ENCODE data around the gene ITGB7. TPM values are rescaled to one million over a fixed set of nuclear protein-coding genes. Genes with fewer than 3 reads are reported as not detected.

Gene ITGB7
- total and polyA plus RNA-seq, 9 of the 15 experiments (the other 6 are each of a cell fraction or from before 2014, with no cell fraction given) = 0.06 to 2.0 (median 0.67) TPM

DNA sequence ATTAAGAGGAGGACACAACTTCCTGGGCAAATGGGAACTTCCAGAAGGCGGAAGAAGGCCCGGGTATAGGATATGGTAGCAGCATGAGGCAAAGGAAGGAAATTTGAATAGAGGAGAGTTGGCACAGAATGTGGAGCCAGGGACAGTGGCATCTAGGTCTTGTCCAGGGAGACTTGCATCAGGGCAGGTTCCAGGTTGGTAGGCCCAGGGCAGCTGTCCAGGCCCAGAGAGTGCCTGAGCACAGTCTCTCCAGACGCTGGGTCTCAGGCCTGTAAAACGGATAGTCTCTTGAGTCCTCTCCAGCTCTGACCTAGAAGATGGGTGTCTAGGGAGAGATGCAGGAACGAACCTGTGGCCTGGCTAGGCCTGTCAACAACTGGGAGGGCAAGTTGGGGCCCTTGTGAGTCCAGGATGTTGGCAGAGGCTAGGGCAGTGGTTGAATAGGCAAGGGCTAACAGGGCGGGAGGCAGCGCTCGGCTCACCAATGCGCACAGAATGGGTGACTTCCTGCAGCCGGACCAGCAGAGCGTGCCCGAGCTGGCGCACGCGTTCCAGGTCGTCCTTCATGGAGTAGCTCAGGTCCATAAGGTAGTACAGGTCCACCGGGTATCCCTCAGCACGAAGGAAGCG, 9.9 kb downstream of the ITGB7 start:
- Histone ChIP-seq H3K9me3 (replicated peaks; ENCODE audit: control insufficient read depth, insufficient read depth, low read depth, low read length) (no peaks in the 10 kb centered on the region), H3K27ac (ENCODE audit: extremely low read depth, low read depth, low read length) (no peak overlapping the region), H3K27me3 (ENCODE audit: control insufficient read depth in 2 of 2, insufficient read depth in 2 of 2, low read length in 2 of 2) (no peaks in the 10 kb centered on the region), H3K4me1 (replicated peaks in 1 of 2; ENCODE audit: control insufficient read depth in 2 of 2, insufficient read depth in 2 of 2, low read length in 2 of 2) (peaks cover 28 to 30% of the 10 kb centered on the region in 2 experiments; a peak in 4 of 5 replicates), H3K4me3 (no peak overlapping the region), H3K36me3 (ENCODE audit: control insufficient read depth, insufficient read depth, low read length) (no peaks in the 10 kb centered on the region), H3K9ac (ENCODE audit: insufficient read depth in 1 of 2, low read depth in 2 of 2, low read length in 2 of 2) (no peak overlapping the region), H3K4me2 (ENCODE audit: insufficient read depth, low read length) (no peak overlapping the region), H2AFZ (ENCODE audit: low read depth, low read length) (no peak overlapping the region), H3K79me2 (ENCODE audit: control insufficient read depth, insufficient read depth, low read length) (no peaks in the 10 kb centered on the region), H3K9me1 (ENCODE audit: control insufficient read depth, insufficient read depth, low read length) (no peaks in the 10 kb centered on the region), H4K20me1 (replicated peaks; ENCODE audit: control insufficient read depth, insufficient read depth, low read length) (no peaks in the 10 kb centered on the region)
- no peak for TF ChIP-seq FOXJ2 (tag; IDR thresholded peaks at IDR 0.05)
- ChIA-PET POLR2A (interaction anchor here (0.7 to 1.2 kb wide), 3 partner anchors 11 to 318 kb away, joined by 3 to 7 read pairs (median 5); no protein-coding TSS in a partner anchor), CTCF (ENCODE audit: low intra/inter-chr PET ratio) (no interaction called here)
- no peak for ATAC-seq
- WGBS (ENCODE audit: insufficient coverage, low coverage, missing lambda C conversion rate) = 87% methylated on average over 19 of the region's 19 CpGs
- no peak for DNase-seq (ENCODE audit: extremely low read depth in 1 of 4, low spot score in 3 of 4)
- intact Hi-C loops (cut with micrococcal nuclease) (no loop called here), in situ Hi-C loops (cut with MboI) (no loop called here)
- no TSS peak for BruUV-seq (replicated peaks)
- no peak for FAIRE-seq

DNA sequence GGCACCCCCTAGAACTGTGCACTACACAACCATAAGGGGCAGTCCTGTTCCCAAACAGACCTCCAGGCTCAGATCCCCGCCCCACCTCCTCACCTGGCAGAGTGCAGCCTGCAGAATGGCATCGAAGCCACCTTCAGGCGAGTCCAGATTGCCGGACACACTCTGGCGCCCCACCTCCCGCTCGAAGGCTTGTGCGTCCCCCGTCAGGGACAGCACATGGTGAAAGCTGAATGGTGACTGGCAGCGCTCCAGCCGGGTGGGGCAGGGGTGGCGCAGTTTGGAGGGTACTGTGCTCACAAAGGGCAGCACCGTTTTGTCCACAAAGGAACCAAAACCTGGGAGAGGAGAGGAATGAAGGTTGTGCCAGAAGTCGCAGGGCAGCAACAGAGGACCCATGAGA, 10.6 kb downstream of the ITGB7 start:
- CTCF ChIA-PET (ENCODE audit: low intra/inter-chr PET ratio) = no interaction called here
- TF ChIP-seq SMAD1 (IDR thresholded peaks at IDR 0.05; ENCODE audit: low read depth, low read length, partially characterized antibody) (no peak), GATAD2B (IDR thresholded peaks at IDR 0.05; ENCODE audit: borderline replicate concordance) (no peak), POLR2G (IDR thresholded peaks at IDR 0.05; ENCODE audit: low read depth, low read length) (peak; percentile 61), MAFF (IDR thresholded peaks at IDR 0.05; ENCODE audit: low read length) (no peak), CAMTA2 (CRISPR knock-in tag; conservative IDR thresholded peaks at IDR 0.05) (no peak), GTF2F1 (IDR thresholded peaks at IDR 0.05; ENCODE audit: low read depth, low read length) (no peak), STAT5B (CRISPR knock-in tag; IDR thresholded peaks at IDR 0.05) (no peak)

More for the DNA sequence above, 10.6 kb downstream of the ITGB7 start:
- Histone ChIP-seq H3K4me3 (no peak overlapping the region), H3K27ac (ENCODE audit: extremely low read depth, low read depth, low read length) (no peak overlapping the region), H3K4me1 (replicated peaks in 1 of 2; ENCODE audit: control insufficient read depth in 2 of 2, insufficient read depth in 2 of 2, low read length in 2 of 2) (peaks cover 24 to 28% of the 10 kb centered on the region in 2 experiments; a peak in 4 of 5 replicates), H3K79me2 (ENCODE audit: control insufficient read depth, insufficient read depth, low read length) (no peaks in the 10 kb centered on the region), H3K9me1 (ENCODE audit: control insufficient read depth, insufficient read depth, low read length) (no peaks in the 10 kb centered on the region), H2AFZ (ENCODE audit: low read depth, low read length) (no peak overlapping the region), H3K4me2 (ENCODE audit: insufficient read depth, low read length) (no peak overlapping the region), H4K20me1 (replicated peaks; ENCODE audit: control insufficient read depth, insufficient read depth, low read length) (no peaks in the 10 kb centered on the region), H3K9ac (ENCODE audit: insufficient read depth in 1 of 2, low read depth in 2 of 2, low read length in 2 of 2) (no peak overlapping the region), H3K27me3 (ENCODE audit: control insufficient read depth in 2 of 2, insufficient read depth in 2 of 2, low read length in 2 of 2) (no peaks in the 10 kb centered on the region), H3K9me3 (replicated peaks; ENCODE audit: control insufficient read depth, insufficient read depth, low read depth, low read length) (no peaks in the 10 kb centered on the region), H3K36me3 (ENCODE audit: control insufficient read depth, insufficient read depth, low read length) (no peaks in the 10 kb centered on the region)
- no peak for DNase-seq (ENCODE audit: extremely low read depth in 1 of 4, low spot score in 3 of 4)
- in situ Hi-C loops (cut with MboI) = no loop called here
- POLR2A ChIA-PET = interaction anchor here (1.2 to 1.9 kb wide), 3 partner anchors 10 to 11 kb away, joined by 3 to 8 read pairs (median 7); no protein-coding TSS in a partner anchor
- ATAC-seq = no peak
- FAIRE-seq = no peak
- WGBS (ENCODE audit: insufficient coverage, low coverage, missing lambda C conversion rate) = 59% methylated on average over 10 of the region's 14 CpGs
- BruUV-seq (replicated peaks) = no TSS peak
- intact Hi-C loops (cut with micrococcal nuclease) = no loop called here
